ENCODE results near the gene MGAT4A.

DNA sequence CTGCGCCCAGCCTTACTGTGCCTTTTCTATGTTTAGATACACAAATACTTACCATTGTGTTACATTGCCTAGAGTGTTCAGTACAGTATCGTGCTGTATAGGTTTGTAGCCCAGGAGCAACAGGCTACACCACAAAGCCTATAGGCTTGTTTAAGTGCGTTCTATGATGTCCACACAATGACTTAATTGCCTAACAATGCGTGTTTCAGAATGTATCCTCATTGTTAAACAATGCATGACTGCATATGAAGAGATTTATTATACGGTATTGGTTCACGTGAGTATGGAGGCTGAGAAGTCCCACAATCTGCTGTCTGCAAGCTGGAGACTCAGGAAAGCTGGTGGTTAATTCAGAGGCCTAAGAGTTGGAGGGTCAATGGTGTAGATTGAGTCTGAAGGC, 46.1 kb upstream of the MGAT4A start:
- no peak for TF ChIP-seq CTCF (IDR thresholded peaks at IDR 0.05; ENCODE audit: low read length)
- TF ChIP-seq EZH2 (optimal IDR thresholded peaks at IDR 0.05; ENCODE audit: low read depth, low read length): no peak

Measured in MM.1S (cell line).